H1 (cell line): ENCODE results near the gene OTOGL. TPM values are rescaled to one million over a fixed set of nuclear protein-coding genes. Genes with fewer than 3 reads are reported as not detected.
"Not testable (repeated sequence)": the region's sequence is repeated elsewhere in the genome, so short reads cannot be mapped to it uniquely, and the experiment has no call there.

Experiments used
- CTCF ChIA-PET: fragments of 300-600 bp; sonication (Branson Sonifier 250); formaldehyde crosslinking; loops from one replicate; lab custom pipeline; 2021; ENCODE audit not compliant: partially characterized antibody; lab: Charles Lee
- POLR2A ChIA-PET: fragments of 300-600 bp; sonication (Branson Sonifier 250); formaldehyde crosslinking; loops from one replicate; lab custom pipeline; 2021; ENCODE audit warnings: inconsistent platforms; ENCODE audit not compliant: partially characterized antibody; lab: Charles Lee
- DNase-seq, 2 experiments: peaks; one replicate each; pipeline versions ENCODE4 v3.0.0 to v3.0.0-alpha.2; 2010 to 2022; ENCODE audit warnings: low spot score in 2 of 2, low read depth in 1 of 2, mixed read lengths in 1 of 2
- FAIRE-seq: peaks from 2 replicates; lab custom pipeline; 2011; peaks lifted over from hg19 to GRCh38; lab: Jason Lieb, UNC
- H2AFZ ChIP-seq: 2 replicates; pipeline ENCODE4 v1.8.1; 2012; ENCODE audit warnings: low read length, inconsistent platforms
- H2AK5ac ChIP-seq: 2 replicates; pipeline ENCODE4 v1.6.1; 2013; ENCODE audit warnings: low read depth, low read length
- H2BK120ac ChIP-seq: replicated peaks from 2 replicates; pipeline ENCODE3; 2013; ENCODE audit warnings: low read depth, low read length, inconsistent platforms
- H2BK12ac ChIP-seq: 2 replicates; pipeline ENCODE4 v1.6.1; 2013; ENCODE audit warnings: low read depth, low read length
- H2BK15ac ChIP-seq: 2 replicates; pipeline ENCODE4 v1.6.1; 2013; ENCODE audit warnings: low read length
- H2BK20ac ChIP-seq: 2 replicates; pipeline ENCODE4 v1.6.1; 2013; ENCODE audit warnings: low read length
- H2BK5ac ChIP-seq: 2 replicates; pipeline ENCODE4 v1.6.1; 2013; ENCODE audit warnings: low read depth, low read length
- H3K14ac ChIP-seq: 2 replicates; pipeline ENCODE4 v1.6.1; 2013; ENCODE audit warnings: inconsistent platforms; ENCODE audit not compliant: insufficient read length
- H3K18ac ChIP-seq: 2 replicates; pipeline ENCODE4 v1.6.1; 2013; ENCODE audit warnings: low read length; ENCODE audit errors: extremely low read depth
- H3K23ac ChIP-seq: 2 replicates; pipeline ENCODE4 v1.6.1; 2013; ENCODE audit warnings: inconsistent platforms; ENCODE audit not compliant: insufficient read length
- H3K23me2 ChIP-seq: 2 replicates; pipeline ENCODE4 v1.6.1; 2013; ENCODE audit warnings: low read depth, low read length
- H3K27ac ChIP-seq: 2 replicates; pipeline ENCODE4 v1.6.1; 2011; ENCODE audit warnings: low read depth, low read length, inconsistent platforms
- H3K27me3 ChIP-seq, 4 experiments: replicated peaks in 1 of 4; 1 replicate in 1 of 4; 2 replicates in 3 of 4; pipeline versions ENCODE4 v1.6.1 to v1.8.1; 2011 to 2013; ENCODE audit warnings: low read length in 3 of 4, mild to moderate bottlenecking in 3 of 4, inconsistent platforms in 2 of 4, mixed read lengths in 2 of 4, moderate library complexity in 1 of 4; ENCODE audit not compliant: control insufficient read depth in 3 of 4, insufficient read depth in 3 of 4; ENCODE audit errors: extremely low read depth in 1 of 4
- H3K36me3 ChIP-seq, 4 experiments: 2 replicates each; pipeline versions ENCODE4 v1.6.1 to v1.8.1; 2011 to 2013; ENCODE audit warnings: mild to moderate bottlenecking in 4 of 4, low read length in 3 of 4, moderate library complexity in 2 of 4, control low read depth in 1 of 4, inconsistent platforms in 1 of 4; ENCODE audit not compliant: insufficient read depth in 4 of 4, control insufficient read depth in 2 of 4
- H3K4ac ChIP-seq: replicated peaks from 2 replicates; pipeline ENCODE3; 2013; ENCODE audit warnings: low read length, low read depth, mixed read lengths, inconsistent platforms; ENCODE audit not compliant: insufficient read length
- H3K4me1 ChIP-seq, 4 experiments: replicated peaks in 1 of 4; 1 replicate in 1 of 4; 2 replicates in 3 of 4; pipeline versions ENCODE4 v1.6.1 to v1.8.1; 2011 to 2013; ENCODE audit warnings: low read length in 3 of 4, inconsistent platforms in 2 of 4, mixed read lengths in 1 of 4; ENCODE audit not compliant: insufficient read depth in 4 of 4, control insufficient read depth in 3 of 4
- H3K4me2 ChIP-seq, 2 experiments: 2 replicates each; pipeline versions ENCODE4 v1.6.1 to v1.8.1; 2011 to 2013; ENCODE audit warnings: low read depth in 2 of 2, low read length in 2 of 2, control low read depth in 1 of 2, inconsistent platforms in 1 of 2, mild to moderate bottlenecking in 1 of 2; ENCODE audit not compliant: insufficient read depth in 1 of 2
- H3K4me3 ChIP-seq, 4 experiments: fragments of 200-600, 300-600 bp in 1 of 4; sonication (generic), shearing (Covaris generic), sonication (Bioruptor Twin) in 1 of 4; 2 replicates each; pipeline versions ENCODE4 v1.5.1 to v1.8.1; 2011 to 2016; ENCODE audit warnings: low read length in 4 of 4, low read depth in 3 of 4, control low read depth in 2 of 4, inconsistent platforms in 2 of 4, mild to moderate bottlenecking in 2 of 4, mixed read lengths in 1 of 4, moderate library complexity in 1 of 4; ENCODE audit not compliant: insufficient read depth in 2 of 4; ENCODE audit errors: extremely low read depth in 1 of 4
- H3K56ac ChIP-seq: replicated peaks from 2 replicates; pipeline ENCODE3; 2013; ENCODE audit warnings: low read depth, mild to moderate bottlenecking, mixed read lengths, low read length, inconsistent platforms; ENCODE audit not compliant: insufficient read length
- H3K79me1 ChIP-seq: 2 replicates; pipeline ENCODE4 v1.6.1; 2013; ENCODE audit warnings: low read depth, low read length, control low read depth
- H3K79me2 ChIP-seq, 2 experiments: 2 replicates each; pipeline versions ENCODE4 v1.6.1 to v1.8.1; 2012 to 2013; ENCODE audit warnings: low read length in 2 of 2, mild to moderate bottlenecking in 2 of 2, inconsistent platforms in 1 of 2; ENCODE audit not compliant: insufficient read depth in 2 of 2, control insufficient read depth in 1 of 2
- H3K9ac ChIP-seq, 4 experiments: replicated peaks in 1 of 4; 1 replicate in 1 of 4; 2 replicates in 3 of 4; pipeline versions ENCODE4 v1.6.1 to v1.8.1; 2011 to 2013; ENCODE audit warnings: low read depth in 3 of 4, low read length in 3 of 4, control low read depth in 2 of 4, mild to moderate bottlenecking in 2 of 4, moderate library complexity in 2 of 4, inconsistent platforms in 1 of 4; ENCODE audit errors: extremely low read depth in 1 of 4
- H3K9me3 ChIP-seq, 2 experiments: 2 replicates each; pipeline versions ENCODE4 v1.6.1 to v1.8.1; 2012 to 2013; ENCODE audit warnings: mild to moderate bottlenecking in 2 of 2, moderate library complexity in 2 of 2, control low read depth in 1 of 2, inconsistent platforms in 1 of 2, low read depth in 1 of 2, low read length in 1 of 2, mixed read lengths in 1 of 2; ENCODE audit not compliant: insufficient read depth in 2 of 2
- H4K20me1 ChIP-seq, 2 experiments: replicated peaks in 1 of 2; 2 replicates each; pipeline versions ENCODE3 to v1.8.1; 2011 to 2013; ENCODE audit warnings: inconsistent platforms in 2 of 2, low read length in 2 of 2, mild to moderate bottlenecking in 1 of 2; ENCODE audit not compliant: insufficient read depth in 2 of 2, control insufficient read depth in 1 of 2
- H4K5ac ChIP-seq: 2 replicates; pipeline ENCODE4 v1.6.1; 2013; ENCODE audit warnings: low read length, low read depth, mixed read lengths, inconsistent platforms; ENCODE audit not compliant: insufficient read length
- H4K8ac ChIP-seq: 2 replicates; pipeline ENCODE4 v1.8.0; 2013; ENCODE audit warnings: mild to moderate bottlenecking, moderate library complexity, low read length, inconsistent platforms; ENCODE audit not compliant: insufficient read depth; ENCODE audit errors: extremely low read depth
- H4K91ac ChIP-seq: replicated peaks from 2 replicates; pipeline ENCODE3; 2013; ENCODE audit warnings: low read length, mixed read lengths, inconsistent platforms; ENCODE audit not compliant: insufficient read length
- MAFK ChIP-seq: IDR thresholded peaks from 2 replicates; pipeline ENCODE4 v1.6.1; 2012; ENCODE audit warnings: low read depth, mild to moderate bottlenecking, improper control_type of control experiment, low read length
- WGBS, 2 experiments: shearing (Covaris generic) in 1 of 2; methylation state at CpG; one replicate each; pipeline versions ENCODE4 v1.1.6 to v1.1.7; 2013 to 2015; ENCODE audit warnings: low lambda C conversion rate in 2 of 2, mixed read lengths in 2 of 2, inconsistent platforms in 1 of 2, low coverage in 1 of 2, missing lambda C conversion rate in 1 of 2; ENCODE audit not compliant: insufficient replicate concordance in 2 of 2, insufficient coverage in 1 of 2, insufficient read length in 1 of 2; ENCODE audit errors: extremely low coverage in 1 of 2, missing lambda C conversion rate in 1 of 2; 5-methylcytosine and 5-hydroxymethylcytosine counted together
- polyA plus RNA-seq, 7 experiments: library from polyadenylated mRNA; depleted of rRNA in 3 of 7; stranded (reverse) in 5 of 7; unstranded in 2 of 7; fragments of >200 nt in 5 of 7; fragments of 200-250 nt in 2 of 7; gene quantifications; 1 replicate in 5 of 7; 2 replicates in 1 of 7; 4 replicates in 1 of 7; pipeline versions ENCODE4 v1.2.1 to v1.2.3, GENCODE V29; 2011 to 2013; ENCODE audit warnings: missing spikeins in 2 of 7, mixed read lengths in 2 of 7
- total RNA-seq: library from RNA; stranded (reverse); fragmentation: NEBNext Ultra II Directional; extraction: Animal tissue kit (Norgen Biotek cat#: 25700); gene quantifications from 2 replicates; pipeline ENCODE4 v1.2.1, GENCODE V29; 2021

Gene OTOGL
- total and polyA plus RNA-seq, 2 of the 8 experiments (the other 6 are each of a cell fraction or from before 2014, with no cell fraction given) = 0.12 to 0.17 TPM

GRCh38 chr12:80227904-80228303 lies 128.6 kb downstream of the OTOGL start:
- H4K5ac ChIP-seq, H2BK20ac ChIP-seq, H4K20me1 ChIP-seq, H3K9ac ChIP-seq, H2BK120ac ChIP-seq, H3K36me3 ChIP-seq, H4K91ac ChIP-seq, H2AFZ ChIP-seq, H3K4me2 ChIP-seq, H3K79me2 ChIP-seq, H2BK15ac ChIP-seq, H3K4me3 ChIP-seq, H3K79me1 ChIP-seq, H2AK5ac ChIP-seq, DNase-seq, H3K56ac ChIP-seq, H3K27ac ChIP-seq, FAIRE-seq, H3K23me2 ChIP-seq, H3K9me3 ChIP-seq, H3K14ac ChIP-seq, POLR2A ChIA-PET, H3K27me3 ChIP-seq, H2BK12ac ChIP-seq, H3K23ac ChIP-seq, H3K4me1 ChIP-seq, H4K8ac ChIP-seq, H2BK5ac ChIP-seq, H3K4ac ChIP-seq, H3K18ac ChIP-seq: not testable (repeated sequence)
- TF ChIP-seq MAFK = peak; percentile 90
- WGBS, 2 experiments = 93% methylated on average over 4 of the region's 4 CpGs; no CpG with 5 or more reads in 1 of the 2 experiments
- CTCF ChIA-PET = interaction anchor here (0.7 to 2.8 kb wide), 3 partner anchors 42 to 1105 kb away, joined by 3 to 13 read pairs (median 3); no protein-coding TSS in a partner anchor
